ENCODE measurements around the gene DRC3.

Gene DRC3

DNA sequence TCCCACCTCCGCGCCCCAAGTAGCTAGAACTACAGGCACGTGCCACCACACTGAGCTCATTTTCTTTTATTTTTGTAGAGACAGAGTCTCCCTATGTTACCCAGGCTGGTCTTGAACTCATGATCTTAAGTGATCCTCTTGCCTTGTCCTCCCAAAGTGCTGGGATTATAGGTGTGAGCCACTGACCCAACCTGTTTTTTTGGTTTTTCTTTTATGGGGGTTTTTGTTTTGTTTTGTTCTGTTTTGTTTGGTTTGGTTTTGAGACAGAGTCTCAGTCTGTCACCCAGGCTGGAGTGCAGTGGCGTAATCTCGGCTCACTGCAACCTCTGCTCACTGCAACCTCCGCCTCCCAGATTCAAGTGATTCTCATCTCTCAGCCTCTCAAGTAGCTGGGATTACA lies 82.9 kb downstream of the DRC3 start:
- no peak for DNase-seq (ENCODE audit: low read depth)

DNA sequence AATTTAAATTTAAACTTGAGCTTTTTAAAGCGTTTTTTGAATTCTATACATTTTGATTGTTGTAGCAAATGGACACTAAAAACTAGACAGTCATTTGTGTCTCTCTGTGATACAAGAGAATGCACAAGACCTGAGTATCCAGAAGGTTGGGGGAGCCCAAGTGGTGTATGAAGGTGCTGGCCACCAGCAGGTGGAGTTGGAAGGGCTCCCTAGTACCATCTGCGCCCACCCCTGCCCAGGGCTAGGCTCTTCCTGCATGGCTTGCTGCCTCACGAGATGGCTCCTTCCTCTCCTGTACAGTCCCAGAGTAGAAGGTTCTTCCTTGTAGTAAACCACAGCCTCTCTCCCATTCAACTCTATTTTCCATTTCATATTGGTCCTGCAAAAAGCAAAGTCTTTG lies 83.6 kb downstream of the DRC3 start:
- no peak for DNase-seq (ENCODE audit: low read depth)

DNA sequence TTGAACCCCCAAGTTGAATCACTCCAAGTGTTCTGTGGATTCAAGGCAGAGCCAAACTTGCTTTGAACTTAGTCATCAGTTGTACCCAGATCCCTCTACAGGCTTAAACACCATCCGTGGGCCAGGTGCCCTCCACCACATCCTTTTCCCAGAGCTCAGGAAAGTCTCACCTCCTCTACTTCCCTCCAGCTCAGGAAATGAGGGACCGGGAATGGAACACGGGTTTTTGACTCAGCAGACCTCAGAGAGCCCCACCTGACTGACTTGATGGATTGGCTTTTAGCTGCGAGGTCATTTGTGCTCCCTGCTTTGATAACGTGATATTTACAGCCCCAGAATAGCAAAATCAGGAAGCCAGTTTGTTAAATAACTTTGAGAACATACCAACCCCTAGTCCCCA lies 86.6 kb downstream of the DRC3 start:
- DNase-seq (ENCODE audit: low read depth), result no peak

DNA sequence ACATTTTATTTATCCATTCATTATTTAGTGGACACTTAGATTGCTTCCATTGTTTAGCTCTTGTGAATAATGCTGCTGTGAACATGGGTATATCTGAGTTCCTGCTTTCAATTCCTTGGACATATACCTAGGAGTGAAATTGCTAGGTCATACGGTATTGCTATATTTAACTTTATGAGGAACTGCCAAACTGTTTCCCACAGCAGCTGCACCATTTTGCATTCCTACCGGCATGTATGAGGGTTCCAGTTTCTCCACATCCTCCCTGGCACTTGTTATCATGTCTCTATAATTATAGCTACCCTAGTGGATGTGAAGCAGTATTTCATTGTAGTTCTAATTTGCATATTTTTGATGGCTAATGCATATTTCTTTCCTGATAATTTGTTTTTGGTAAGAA lies 91.4 kb downstream of the DRC3 start:
- DNase-seq (ENCODE audit: low read depth), result no peak

DNA sequence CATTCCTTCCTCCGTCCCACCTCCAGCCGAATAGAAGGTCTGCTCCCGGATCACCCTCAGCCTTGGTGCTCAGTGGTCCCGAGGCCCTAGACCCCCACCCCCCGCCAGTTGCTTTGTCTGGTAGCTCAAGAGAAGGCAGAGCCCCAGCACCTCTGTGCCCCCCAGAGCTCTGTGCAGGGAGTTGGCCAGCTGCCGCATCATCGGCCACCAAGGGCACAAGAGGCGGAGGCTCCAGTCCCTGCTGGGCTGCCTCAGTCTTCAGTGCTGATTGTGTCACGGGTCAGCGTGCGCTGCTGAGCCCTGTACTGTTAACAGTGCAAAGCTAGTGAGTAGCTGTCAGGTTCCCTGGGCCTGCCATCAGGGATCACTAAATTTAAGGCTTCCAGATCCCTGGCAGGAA lies 92.9 kb downstream of the DRC3 start:
- DNase-seq (ENCODE audit: low read depth), result no peak
